ENCODE results near the gene SEPTIN6. TPM values are rescaled to one million over a fixed set of nuclear protein-coding genes. Genes with fewer than 3 reads are reported as not detected.
"Not testable (repeated sequence)": the region's sequence is repeated elsewhere in the genome, so short reads cannot be mapped to it uniquely, and the experiment has no call there.

Gene SEPTIN6
- total RNA-seq, 2 donors from 2014 or later: 150 to 163 TPM

DNA sequence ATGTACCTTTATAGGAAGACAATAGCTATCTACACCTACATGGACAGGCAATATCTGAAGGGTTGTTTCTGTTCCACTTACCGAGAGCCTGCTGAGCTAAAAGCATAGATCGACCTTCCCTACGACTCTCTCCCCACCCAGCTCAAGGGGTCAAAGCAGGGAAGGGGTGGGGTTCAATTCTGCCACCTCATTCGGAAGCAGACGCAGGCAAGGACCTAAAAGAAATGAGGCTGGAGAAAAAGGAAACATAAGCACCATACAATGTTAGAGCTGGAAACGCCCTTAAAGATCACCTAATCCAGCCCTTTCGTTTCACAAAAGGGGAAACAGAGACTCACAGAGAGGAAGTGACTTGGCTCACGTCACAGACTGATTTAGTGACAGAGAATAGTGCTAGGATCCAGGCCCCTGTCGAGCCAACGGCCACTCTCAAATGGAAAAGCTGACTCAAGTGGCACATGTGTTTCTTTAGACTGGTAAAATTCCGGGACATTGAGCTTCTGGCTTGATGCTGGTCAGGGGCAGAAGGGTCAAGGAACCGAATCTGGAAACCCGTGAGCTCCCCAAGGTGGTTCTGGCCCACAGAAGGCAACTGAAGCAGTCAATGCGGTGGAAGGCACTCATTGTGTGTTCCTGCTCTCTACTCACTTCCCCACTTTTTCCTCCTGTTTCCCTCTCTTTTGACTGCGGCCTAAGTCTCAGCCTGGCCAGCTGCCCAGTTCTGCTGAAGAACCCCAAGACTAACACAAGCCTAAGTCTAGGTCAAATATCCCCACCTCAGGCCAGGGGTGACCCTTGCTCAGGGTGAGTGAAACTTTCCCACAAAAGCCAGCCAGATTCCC, 7.5 kb downstream of the SEPTIN6 start:
- H3K36me3 Mint-ChIP-seq (ENCODE audit: low read depth): no peaks in the 10 kb centered on the region
- DNase-seq (peak in 1 of 3 donors; percentile 23), ATAC-seq (peak; percentile 39)
- peak overlapping the region; percentile 98 for H3K27ac Mint-ChIP-seq
- no peaks in the 10 kb centered on the region for H3K9me3 ChIP-seq (ENCODE audit: control insufficient read depth, low read length, poor library complexity, severe bottlenecking)
- H3K4me3 Mint-ChIP-seq: peak overlapping the region; percentile 86
- H3K27me3 Mint-ChIP-seq: no peaks in the 10 kb centered on the region
- peaks cover 34% of the 10 kb centered on the region for H3K4me1 Mint-ChIP-seq

DNA sequence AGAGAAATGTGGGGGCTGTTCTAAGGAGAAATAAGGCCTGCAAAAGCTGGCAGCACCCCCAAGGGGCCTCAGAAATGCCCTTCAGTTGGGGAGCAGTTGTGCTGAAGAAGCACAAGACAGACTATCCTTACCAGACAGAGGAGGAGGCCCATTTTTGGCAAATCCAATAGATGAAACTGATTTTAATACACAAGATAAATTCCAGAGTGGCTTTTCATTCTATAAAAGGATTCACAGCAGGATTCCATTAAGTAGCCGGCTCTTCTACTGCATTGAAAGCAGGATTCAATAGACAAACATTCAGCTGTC, 8.1 kb downstream of the SEPTIN6 start:
- no peaks in the 10 kb centered on the region for H3K36me3 Mint-ChIP-seq (ENCODE audit: low read depth)
- H3K27ac Mint-ChIP-seq: peak overlapping the region; percentile 98
- peak overlapping the region; percentile 86 for H3K4me3 Mint-ChIP-seq
- H3K4me1 Mint-ChIP-seq: peaks cover 34% of the 10 kb centered on the region
- DNase-seq (no peak), ATAC-seq (no peak)
- H3K27me3 Mint-ChIP-seq: no peaks in the 10 kb centered on the region
- H3K9me3 ChIP-seq (ENCODE audit: control insufficient read depth, low read length, poor library complexity, severe bottlenecking): no peaks in the 10 kb centered on the region

DNA sequence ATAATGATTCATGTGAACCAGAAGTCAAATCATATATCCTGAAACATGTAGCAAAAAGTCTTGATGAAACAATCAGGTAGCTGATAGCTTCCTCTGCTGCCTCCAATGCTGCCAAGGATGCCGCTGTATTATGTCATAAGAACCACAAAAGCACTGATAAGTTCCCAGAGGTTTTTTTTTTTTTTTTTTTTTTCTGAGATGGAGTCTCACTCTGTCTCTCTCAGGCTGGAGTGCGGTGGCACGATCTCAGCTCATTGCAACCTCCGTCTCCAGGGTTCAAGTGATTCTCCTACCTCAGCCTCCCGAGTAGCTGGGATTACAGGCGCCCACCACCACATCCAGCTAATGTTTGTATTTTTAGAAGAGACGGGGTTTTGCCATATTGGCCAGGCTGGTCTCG, 8.7 kb downstream of the SEPTIN6 start:
- H3K27me3 Mint-ChIP-seq; H3K36me3 Mint-ChIP-seq (ENCODE audit: low read depth); H3K9me3 ChIP-seq (ENCODE audit: control insufficient read depth, low read length, poor library complexity, severe bottlenecking): not testable (repeated sequence)
- H3K27ac Mint-ChIP-seq: peak overlapping the region; percentile 98
- H3K4me3 Mint-ChIP-seq: peak overlapping the region; percentile 86
- ATAC-seq (peak; percentile 44), DNase-seq (peak in 1 of 3 donors; percentile 23)
- H3K4me1 Mint-ChIP-seq: peaks cover 35% of the 10 kb centered on the region

DNA sequence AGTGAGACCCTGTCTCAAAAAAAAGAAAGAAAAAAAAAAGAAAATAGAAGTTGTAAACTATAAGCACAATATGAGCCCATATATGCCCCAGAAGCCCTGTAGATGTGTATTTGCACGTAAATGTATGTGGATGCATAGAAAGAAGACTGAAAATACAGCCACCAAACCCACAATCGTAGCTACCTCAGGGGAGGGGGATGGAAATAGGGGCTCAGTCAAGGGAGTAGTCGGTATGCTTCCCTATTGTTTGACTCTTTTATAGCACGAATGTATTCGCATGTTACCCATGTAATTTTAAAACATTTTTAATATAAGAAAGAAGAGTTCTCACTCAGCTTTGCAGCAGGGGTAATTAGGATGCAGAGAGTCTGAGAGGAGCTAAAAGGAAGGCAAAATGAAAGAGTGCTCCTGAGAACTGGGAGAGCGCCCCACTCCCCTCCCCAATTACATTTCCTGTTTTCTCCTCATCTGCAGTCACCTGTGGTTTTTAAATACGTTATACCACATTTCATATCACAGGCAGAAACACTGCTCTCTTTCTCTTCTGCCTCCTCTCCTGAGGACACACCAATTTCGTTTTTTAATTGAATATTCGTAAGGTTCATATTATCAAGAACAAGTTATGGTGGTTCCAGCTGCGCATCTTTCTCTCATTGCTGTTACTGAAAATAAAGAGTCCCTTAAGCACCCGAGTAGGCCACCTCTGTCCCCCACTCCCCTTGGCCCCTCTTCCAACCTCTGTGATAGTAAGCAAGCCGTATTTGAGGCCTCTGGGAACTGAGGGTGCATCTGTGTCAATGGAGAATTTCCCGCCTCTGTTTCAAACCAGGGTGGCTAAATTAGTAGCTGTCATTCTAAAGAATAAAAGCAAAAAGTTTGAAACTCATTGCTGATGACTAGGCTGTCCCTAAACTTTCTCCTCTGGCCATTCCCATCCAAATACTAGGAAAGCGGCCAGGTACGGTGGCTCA, 10.7 kb downstream of the SEPTIN6 start:
- ATAC-seq (peak; percentile 60), DNase-seq (peak in 1 of 3 donors; percentile 16)
- H3K36me3 Mint-ChIP-seq (ENCODE audit: low read depth): no peaks in the 10 kb centered on the region
- peak overlapping the region; percentile 85 for H3K4me3 Mint-ChIP-seq
- no peaks in the 10 kb centered on the region for H3K27me3 Mint-ChIP-seq
- no peaks in the 10 kb centered on the region for H3K9me3 ChIP-seq (ENCODE audit: control insufficient read depth, low read length, poor library complexity, severe bottlenecking)
- H3K27ac Mint-ChIP-seq: peak overlapping the region; percentile 98
- peaks cover 41% of the 10 kb centered on the region for H3K4me1 Mint-ChIP-seq

DNA sequence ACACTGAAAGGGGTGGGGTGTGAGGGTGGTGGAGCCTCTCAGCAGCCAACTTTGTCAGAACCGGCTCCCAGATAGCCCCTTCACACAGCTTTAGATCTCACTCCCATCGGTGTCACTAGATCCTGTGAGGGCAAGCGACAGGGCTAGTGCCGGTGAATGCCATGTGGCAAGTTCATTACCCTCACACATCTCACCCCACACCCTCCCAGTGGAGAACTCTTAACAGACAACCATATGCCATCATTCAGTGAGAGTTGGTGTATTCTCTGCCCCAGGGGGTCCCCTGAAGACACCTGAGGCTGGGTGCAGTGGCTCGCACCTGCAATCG, 15.3 kb downstream of the SEPTIN6 start:
- DNase-seq (no peak), ATAC-seq (no peak)
- H3K4me3 Mint-ChIP-seq: peak overlapping the region; percentile 84
- H3K9me3 ChIP-seq (ENCODE audit: control insufficient read depth, low read length, poor library complexity, severe bottlenecking): no peaks in the 10 kb centered on the region
- H3K36me3 Mint-ChIP-seq (ENCODE audit: low read depth): no peaks in the 10 kb centered on the region
- H3K4me1 Mint-ChIP-seq: peaks cover 21% of the 10 kb centered on the region
- no peaks in the 10 kb centered on the region for H3K27me3 Mint-ChIP-seq
- peak overlapping the region; percentile 98 for H3K27ac Mint-ChIP-seq

DNA sequence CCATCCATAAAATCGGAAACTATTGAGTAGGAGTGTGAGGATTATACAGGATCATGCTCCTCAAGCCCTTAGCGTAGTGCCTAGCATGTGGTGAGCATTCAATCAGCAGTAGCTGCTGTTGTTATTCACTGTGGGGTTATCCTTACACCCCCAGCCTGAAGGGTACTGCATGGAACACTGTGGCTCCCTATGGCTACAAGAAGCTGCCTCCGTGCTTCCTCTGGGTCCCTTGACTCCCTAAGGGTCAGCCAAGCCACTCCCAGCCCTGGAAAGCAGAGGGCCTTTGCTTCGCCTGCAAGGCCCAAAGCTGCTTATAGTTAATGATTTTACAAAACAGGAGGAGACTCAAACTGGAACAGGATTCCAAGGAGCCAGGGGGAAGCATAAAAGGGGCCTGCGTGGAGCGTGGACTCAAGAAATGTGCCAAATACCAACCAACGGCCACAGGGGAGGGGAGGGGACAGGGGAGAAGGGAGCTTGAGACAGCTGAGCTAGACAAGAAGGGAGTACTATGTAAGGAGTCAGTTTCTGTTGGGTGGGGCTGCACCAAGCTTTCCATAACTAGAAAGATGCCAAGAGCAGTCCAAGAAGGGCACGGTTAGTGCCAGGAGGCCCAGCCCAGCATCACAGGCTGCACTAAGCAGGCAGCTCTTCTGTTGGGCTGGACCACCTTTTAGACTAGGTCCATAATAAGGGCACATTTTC, 15.9 kb downstream of the SEPTIN6 start:
- H3K27ac Mint-ChIP-seq: peak overlapping the region; percentile 98
- DNase-seq (no peak), ATAC-seq (no peak)
- H3K36me3 Mint-ChIP-seq (ENCODE audit: low read depth): no peaks in the 10 kb centered on the region
- peaks cover 21% of the 10 kb centered on the region for H3K4me1 Mint-ChIP-seq
- no peaks in the 10 kb centered on the region for H3K27me3 Mint-ChIP-seq
- H3K9me3 ChIP-seq (ENCODE audit: control insufficient read depth, low read length, poor library complexity, severe bottlenecking): no peaks in the 10 kb centered on the region
- H3K4me3 Mint-ChIP-seq: peak overlapping the region; percentile 84

DNA sequence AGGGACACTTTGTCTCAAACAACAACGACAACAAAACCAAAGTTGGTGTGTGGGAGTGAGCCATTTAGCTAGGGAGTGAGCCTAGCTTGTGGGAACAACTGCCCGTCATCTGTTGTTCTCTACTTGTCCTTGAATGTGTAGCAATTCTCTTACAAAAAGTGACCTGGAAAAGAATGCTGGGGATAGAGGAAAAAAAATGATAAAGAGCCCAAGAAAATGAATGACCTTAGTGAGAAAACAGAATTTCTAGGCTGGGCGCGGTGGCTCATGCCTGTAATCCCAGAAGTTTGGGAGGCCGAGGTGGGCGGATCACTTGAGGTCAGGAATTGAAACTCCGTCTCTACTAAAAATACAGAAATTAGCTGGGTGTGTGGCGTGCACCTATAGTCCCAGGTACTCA, 19.6 kb downstream of the SEPTIN6 start:
- Mint-ChIP-seq H3K4me3 (no peak overlapping the region), H3K27me3 (no peaks in the 10 kb centered on the region), H3K27ac (peak overlapping the region; percentile 53), H3K36me3 (ENCODE audit: low read depth) (no peaks in the 10 kb centered on the region), H3K4me1 (peaks cover 11% of the 10 kb centered on the region)
- ATAC-seq (no peak), DNase-seq (no peak)
- H3K9me3 ChIP-seq (ENCODE audit: control insufficient read depth, low read length, poor library complexity, severe bottlenecking): no peaks in the 10 kb centered on the region

DNA sequence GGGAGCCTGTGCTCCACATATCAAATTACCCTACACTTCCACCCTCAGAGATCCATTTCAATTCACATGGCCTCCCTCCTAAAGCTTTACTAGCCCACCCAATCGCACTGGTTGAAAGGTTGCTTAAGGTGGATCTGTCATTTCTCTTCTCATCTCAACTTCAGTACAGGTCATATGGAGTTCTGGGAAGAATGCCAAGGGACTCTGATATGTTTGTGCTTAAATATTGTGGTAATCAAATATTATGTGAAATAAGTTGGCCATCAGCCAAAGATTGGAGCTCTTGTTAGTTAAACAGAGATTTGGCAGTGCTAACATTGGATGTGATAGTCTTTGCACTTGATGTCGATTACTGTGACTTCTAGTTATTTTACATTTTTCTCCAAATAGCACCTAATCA, 20.5 kb downstream of the SEPTIN6 start:
- Mint-ChIP-seq H3K4me1 (peaks cover 7% of the 10 kb centered on the region), H3K36me3 (ENCODE audit: low read depth) (no peaks in the 10 kb centered on the region), H3K27me3 (no peaks in the 10 kb centered on the region), H3K4me3 (no peak overlapping the region), H3K27ac (peak overlapping the region; percentile 53)
- no peak for ATAC-seq
- no peak for DNase-seq
- H3K9me3 ChIP-seq (ENCODE audit: control insufficient read depth, low read length, poor library complexity, severe bottlenecking): no peaks in the 10 kb centered on the region

DNA sequence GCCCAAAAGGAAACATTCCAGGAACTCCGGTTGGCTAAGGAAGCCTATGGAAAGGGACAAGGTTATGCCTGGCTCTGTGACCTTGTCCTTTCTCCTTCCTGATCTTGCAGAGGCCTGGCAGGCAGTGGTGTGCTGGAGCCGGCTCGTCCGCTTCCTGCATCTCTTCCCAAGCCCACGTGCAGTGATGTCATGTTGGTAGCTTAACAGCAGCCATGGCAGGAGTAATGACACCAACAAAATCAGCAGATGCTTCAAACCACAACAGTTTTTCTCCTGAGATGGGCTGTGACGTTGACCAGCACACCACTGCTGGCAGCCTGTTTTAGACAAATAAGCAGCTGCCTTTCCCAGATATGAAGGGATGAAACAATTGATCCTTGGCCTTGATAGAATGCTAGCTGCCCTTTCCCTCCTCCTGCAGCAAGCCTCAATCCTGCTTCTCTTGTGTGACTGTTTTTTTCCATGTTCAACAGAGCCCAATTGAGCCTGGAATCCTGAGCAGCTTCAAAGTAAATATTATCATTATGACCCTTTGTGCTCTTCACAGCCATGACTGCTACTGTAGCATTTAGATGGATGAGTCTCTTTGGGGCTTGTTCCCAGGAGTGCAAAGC, 23.4 kb downstream of the SEPTIN6 start:
- Mint-ChIP-seq H3K27ac (peak overlapping the region; percentile 43), H3K4me3 (no peak overlapping the region), H3K4me1 (peaks cover 7% of the 10 kb centered on the region), H3K36me3 (ENCODE audit: low read depth) (no peaks in the 10 kb centered on the region), H3K27me3 (no peaks in the 10 kb centered on the region)
- ATAC-seq (no peak), DNase-seq (no peak)
- no peaks in the 10 kb centered on the region for H3K9me3 ChIP-seq (ENCODE audit: control insufficient read depth, low read length, poor library complexity, severe bottlenecking)

DNA sequence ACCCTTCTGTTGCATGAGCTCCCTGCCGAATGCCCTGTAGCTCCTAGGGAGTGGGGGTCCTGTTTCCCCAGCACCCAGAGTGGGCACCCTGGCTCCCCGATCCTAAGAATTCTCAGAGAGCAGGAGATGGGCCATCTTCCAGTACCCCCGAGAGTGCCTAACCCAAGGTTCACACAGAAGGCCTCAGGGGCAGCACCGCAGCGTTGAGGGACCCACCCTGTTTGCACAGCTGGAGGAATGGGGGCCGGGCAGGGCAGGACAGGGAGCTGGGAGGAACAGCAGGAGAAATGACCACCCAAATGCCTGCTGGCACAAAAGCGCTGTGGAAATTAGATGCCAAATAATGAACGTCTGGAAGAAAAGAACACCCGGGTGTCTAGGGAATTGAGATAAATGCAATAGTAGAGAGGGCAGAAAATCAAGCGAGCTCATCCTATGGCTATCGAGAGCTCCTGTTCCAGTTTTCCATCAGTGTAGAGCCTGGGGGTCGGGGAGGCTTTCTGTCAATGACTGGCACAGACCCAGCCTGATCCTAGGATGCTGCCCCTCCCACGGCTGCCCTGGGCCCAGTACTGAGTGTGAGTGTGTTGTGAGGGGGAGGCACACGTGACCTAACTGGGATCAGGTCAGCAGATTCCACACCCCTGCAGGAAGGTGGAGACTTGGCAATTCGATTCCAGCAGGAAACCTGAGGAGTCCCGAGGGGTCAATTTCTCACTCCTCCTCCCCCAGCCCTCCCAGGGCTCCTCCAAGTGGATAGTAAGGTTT, 25.7 kb downstream of the SEPTIN6 start:
- ATAC-seq (no peak), DNase-seq (no peak)
- peaks cover 2% of the 10 kb centered on the region for H3K36me3 Mint-ChIP-seq (ENCODE audit: low read depth)
- H3K27me3 Mint-ChIP-seq: no peaks in the 10 kb centered on the region
- peak overlapping the region; percentile 67 for H3K27ac Mint-ChIP-seq
- H3K4me1 Mint-ChIP-seq: peaks cover 10% of the 10 kb centered on the region
- H3K9me3 ChIP-seq (ENCODE audit: control insufficient read depth, low read length, poor library complexity, severe bottlenecking): no peaks in the 10 kb centered on the region
- peak overlapping the region; percentile 59 for H3K4me3 Mint-ChIP-seq

DNA sequence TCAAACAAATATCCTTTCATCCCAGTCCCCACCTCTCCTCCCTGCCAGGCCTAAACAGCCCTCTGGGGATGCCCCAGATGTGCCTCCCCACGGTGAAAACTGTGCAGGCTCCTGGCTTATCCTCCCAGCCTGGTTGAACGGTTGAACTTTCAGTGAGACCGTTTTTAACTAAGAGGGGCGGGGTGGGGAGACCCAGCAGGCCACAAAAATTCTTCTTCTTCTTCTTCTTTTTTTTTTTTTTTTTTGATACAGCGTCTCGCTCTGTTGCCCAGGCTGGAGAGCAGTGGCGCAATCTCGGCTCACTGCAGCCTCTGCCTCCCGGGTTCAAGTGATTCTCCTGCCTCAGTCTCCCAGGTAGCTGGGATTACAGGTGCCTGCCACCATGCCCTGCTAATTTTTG, 28.1 kb downstream of the SEPTIN6 start:
- not testable (repeated sequence) for ATAC-seq, H3K4me3 Mint-ChIP-seq

DNA sequence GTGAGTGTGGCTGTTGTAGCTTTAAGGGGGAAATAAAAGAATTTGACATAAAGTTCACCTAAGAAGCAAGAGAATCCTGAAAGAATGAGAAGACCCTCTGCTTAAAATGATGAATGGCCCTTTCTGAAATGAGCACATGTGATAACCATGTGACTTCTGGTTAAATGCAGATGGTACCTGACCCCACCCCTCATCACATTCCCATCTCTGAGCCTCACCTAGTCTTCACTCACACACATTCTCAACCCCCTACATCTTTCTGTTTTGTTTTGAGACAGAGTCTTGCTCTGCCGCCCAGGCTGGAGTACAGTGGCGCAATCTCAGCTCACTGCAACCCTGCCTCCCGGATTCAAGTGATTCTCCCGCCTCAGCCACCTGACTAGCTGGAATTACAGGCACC, 31.5 kb downstream of the SEPTIN6 start:
- H3K36me3 Mint-ChIP-seq (ENCODE audit: low read depth): peaks cover 8% of the 10 kb centered on the region
- peak overlapping the region; percentile 85 for H3K27ac Mint-ChIP-seq
- DNase-seq: no peak
- peaks cover 22% of the 10 kb centered on the region for H3K4me1 Mint-ChIP-seq
- no peaks in the 10 kb centered on the region for H3K27me3 Mint-ChIP-seq
- ATAC-seq: no peak
- H3K9me3 ChIP-seq (ENCODE audit: control insufficient read depth, low read length, poor library complexity, severe bottlenecking): no peaks in the 10 kb centered on the region
- H3K4me3 Mint-ChIP-seq: no peak overlapping the region

More for the DNA sequence above, 28.1 kb downstream of the SEPTIN6 start:
- not testable (repeated sequence) for H3K27me3 Mint-ChIP-seq; H3K9me3 ChIP-seq (ENCODE audit: control insufficient read depth, low read length, poor library complexity, severe bottlenecking); H3K27ac Mint-ChIP-seq; DNase-seq; H3K36me3 Mint-ChIP-seq (ENCODE audit: low read depth)
- peaks cover 13% of the 10 kb centered on the region for H3K4me1 Mint-ChIP-seq

Measured in T-helper 17 cell (primary cell).